Stimulated activated CD4-positive, alpha-beta T cell treated with anti-CD3 and anti-CD28 coated beads, Interleukin-1b, Interleukin-23, amount 100 ng/mL, for 4 hours (primary cell): ENCODE measurements around the gene PRRC2C.

Experiments used
- DNase-seq, 2 donors: peaks; one replicate each; pipeline ENCODE4 v3.0.0-alpha.2; 2020; ENCODE audit warnings: low read depth in 2 of 2

Gene PRRC2C

DNA sequence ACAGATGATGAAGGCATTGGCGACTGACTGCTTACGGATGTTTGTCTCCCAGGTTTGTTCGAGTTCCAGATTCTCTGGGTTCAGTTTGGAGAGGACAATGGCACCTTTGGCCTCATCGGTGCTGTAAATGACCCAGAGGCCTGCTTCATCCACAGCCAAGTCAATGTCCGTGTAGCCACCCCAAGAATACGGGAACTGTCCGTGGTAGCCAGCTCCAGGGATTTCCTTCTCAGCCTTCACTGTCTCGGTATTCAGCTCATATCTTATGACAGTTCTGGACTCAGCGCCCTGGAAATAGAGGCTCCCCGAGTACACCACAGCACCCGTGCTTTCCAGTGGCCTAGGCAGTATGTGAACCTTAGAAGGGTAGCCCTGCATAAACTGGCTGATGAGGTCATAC is 150.8 kb downstream of the PRRC2C start:
- no peak for DNase-seq

DNA sequence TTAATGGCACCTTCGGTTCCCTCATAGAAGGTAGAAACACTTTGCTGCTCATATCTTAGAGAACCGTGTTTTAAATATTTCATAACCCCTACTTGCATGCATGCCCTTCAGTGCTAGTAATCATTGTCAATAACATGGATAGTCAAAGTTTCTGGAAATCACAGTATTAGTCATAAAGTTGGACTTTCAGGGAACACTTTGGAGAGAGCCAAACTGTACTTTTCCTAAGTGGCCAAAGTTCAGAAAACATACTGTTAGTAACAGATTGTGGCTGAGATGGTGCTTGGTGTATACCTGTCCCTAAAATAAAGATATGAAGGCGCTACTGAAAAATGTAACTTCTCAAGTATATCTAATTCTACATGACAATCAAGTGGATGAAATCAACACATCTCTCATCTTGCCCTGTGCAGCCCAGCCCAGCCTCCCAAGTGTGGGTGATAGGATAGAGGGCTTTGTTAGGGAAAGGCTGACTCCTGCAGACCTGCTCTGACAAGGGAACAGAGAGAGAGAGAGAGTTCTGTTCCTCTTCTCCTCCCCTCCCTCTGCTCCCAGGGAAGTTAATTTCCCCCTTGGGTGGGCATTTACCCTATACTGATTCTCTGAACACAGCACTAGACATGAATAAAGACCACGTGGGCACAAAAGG is 152.7 kb downstream of the PRRC2C start:
- no peak for DNase-seq

DNA sequence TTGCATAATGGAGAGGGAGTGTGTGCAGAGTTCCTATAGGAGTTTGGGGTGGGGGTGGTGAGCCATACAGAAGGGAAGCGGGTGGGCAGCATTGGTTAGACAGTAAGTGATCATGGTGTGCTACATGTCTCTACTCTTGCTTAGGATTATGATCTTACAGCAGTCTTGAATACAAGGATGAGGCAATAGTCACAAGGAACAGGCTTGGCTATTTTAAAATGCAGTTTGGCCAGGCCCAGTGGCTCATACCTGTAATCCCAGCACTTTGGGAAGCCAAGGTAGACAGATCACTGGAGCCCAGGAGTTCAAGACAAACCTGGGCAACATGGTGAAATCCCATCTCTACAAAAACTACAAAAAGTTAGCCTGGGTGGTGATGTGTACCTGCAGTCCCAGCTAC is 154.9 kb downstream of the PRRC2C start:
- DNase-seq, result no peak

DNA sequence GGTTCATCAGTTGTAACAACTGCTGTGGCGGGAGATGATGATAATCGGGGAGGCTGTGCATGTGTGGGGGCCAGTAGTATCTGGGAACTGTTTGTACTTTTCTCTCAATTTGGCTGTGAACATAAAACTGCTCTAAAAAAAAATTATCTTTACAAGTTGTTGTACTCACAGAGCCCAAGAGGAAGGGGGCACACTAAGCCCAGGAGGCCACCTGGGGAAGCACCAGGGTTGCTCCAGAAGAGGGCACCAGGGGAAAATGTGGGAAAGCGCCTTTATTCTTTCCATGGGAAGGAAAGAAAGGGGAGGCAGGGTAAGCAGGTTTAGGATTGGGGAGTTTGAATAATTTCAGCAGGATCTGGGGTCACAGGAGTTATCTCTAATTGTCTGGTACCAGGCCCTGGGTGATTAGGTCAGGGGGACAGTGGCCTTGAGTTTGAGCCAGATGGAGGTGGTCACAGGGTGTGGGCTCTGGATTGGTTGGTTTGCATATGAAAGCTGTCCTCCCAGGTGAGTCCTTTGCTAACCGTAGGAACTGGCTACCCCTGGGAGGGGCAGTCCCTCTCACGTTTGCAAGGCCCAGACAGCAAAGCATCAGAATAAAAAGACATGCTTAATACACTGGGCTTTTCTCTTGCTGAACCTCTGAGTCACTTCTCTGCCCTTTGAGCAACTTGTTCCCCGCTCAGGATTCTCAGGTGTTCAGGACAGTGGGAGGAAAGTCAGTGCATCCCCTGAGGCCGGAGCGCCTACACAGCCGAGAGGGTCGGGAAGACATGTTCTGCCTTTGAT is 155.9 kb downstream of the PRRC2C start:
- DNase-seq, result no peak

DNA sequence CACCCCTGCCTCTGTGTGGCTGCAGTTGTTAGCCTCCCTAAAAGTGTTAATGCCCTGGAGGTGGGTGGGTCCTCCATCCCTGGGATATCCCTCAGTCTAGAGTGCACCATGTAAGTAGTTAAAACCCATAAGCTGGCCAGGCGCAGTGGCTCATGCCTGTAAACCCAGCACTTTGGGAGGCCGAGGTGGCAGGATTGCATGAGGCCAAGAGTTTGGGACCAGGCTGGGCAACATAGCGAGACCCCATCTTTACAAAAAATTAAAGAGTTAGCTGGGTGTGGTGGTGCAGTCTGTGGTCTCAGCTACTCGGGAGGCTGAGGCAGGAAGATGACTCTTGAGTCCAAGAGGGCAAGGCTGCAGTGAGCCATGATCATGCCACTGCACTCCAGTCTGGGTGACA is 156.9 kb downstream of the PRRC2C start:
- DNase-seq, result no peak
